Endodermal cell (in vitro differentiated cells): ENCODE measurements around the gene PTPRN2. TPM values are rescaled to one million over a fixed set of nuclear protein-coding genes. Genes with fewer than 3 reads are reported as not detected.

Experiments used
- DNase-seq: peaks from one replicate; pipeline ENCODE4 v3.0.0-alpha.2; 2017
- H3K27ac ChIP-seq: 2 replicates; pipeline ENCODE4 v1.5.1; 2013; ENCODE audit warnings: mild to moderate bottlenecking, low read depth, low read length, moderate library complexity
- H3K27me3 ChIP-seq: 2 replicates; pipeline ENCODE4 v1.6.1; 2013; ENCODE audit warnings: mild to moderate bottlenecking, low read length, moderate library complexity; ENCODE audit not compliant: insufficient read depth, control insufficient read depth, poor library complexity, severe bottlenecking
- H3K36me3 ChIP-seq: 2 replicates; pipeline ENCODE4 v1.7.0; 2013; ENCODE audit warnings: mild to moderate bottlenecking, low read length, moderate library complexity; ENCODE audit not compliant: control insufficient read depth, insufficient read depth
- H3K4me1 ChIP-seq: one replicate; pipeline ENCODE4 v1.7.0; 2013; ENCODE audit warnings: low read length; ENCODE audit not compliant: control insufficient read depth, insufficient read depth
- H3K4me3 ChIP-seq: 2 replicates; pipeline ENCODE4 v1.5.1; 2013; ENCODE audit warnings: mild to moderate bottlenecking, low read length, moderate library complexity
- H3K9ac ChIP-seq: 2 replicates; pipeline ENCODE4 v1.6.1; 2013; ENCODE audit warnings: mild to moderate bottlenecking, low read length, moderate library complexity; ENCODE audit not compliant: poor library complexity, severe bottlenecking; ENCODE audit errors: extremely low read depth
- H3K9me3 ChIP-seq: 2 replicates; pipeline ENCODE4 v1.6.1; 2013; ENCODE audit warnings: mild to moderate bottlenecking, low read length, moderate library complexity; ENCODE audit not compliant: control insufficient read depth
- H3K27ac Mint-ChIP-seq: 2 replicates; pipeline ENCODE4 v1.8.0; 2020; ENCODE audit warnings: mixed read lengths
- H3K27me3 Mint-ChIP-seq: 2 replicates; pipeline ENCODE4 v1.8.0; 2021; ENCODE audit warnings: mild to moderate bottlenecking, mixed read lengths; ENCODE audit not compliant: insufficient read depth
- H3K36me3 Mint-ChIP-seq: 2 replicates; pipeline ENCODE4 v1.8.0; 2020; ENCODE audit warnings: low read depth, mixed read lengths
- H3K4me1 Mint-ChIP-seq: 2 replicates; pipeline ENCODE4 v1.8.0; 2020; ENCODE audit warnings: mixed read lengths
- H3K4me3 Mint-ChIP-seq: 2 replicates; pipeline ENCODE4 v1.8.0; 2020; ENCODE audit warnings: mild to moderate bottlenecking, moderate library complexity, mixed read lengths
- H3K9me3 Mint-ChIP-seq: 2 replicates; pipeline ENCODE4 v1.8.0; 2020; ENCODE audit warnings: mild to moderate bottlenecking, mixed read lengths
- WGBS, 2 experiments: methylation state at CpG; one replicate each; pipeline versions ENCODE4 v1.1.5 to v1.1.7; 2013; ENCODE audit warnings: missing lambda C conversion rate in 2 of 2, mixed read lengths in 1 of 2; ENCODE audit not compliant: insufficient coverage in 1 of 2, insufficient read length in 1 of 2; 5-methylcytosine and 5-hydroxymethylcytosine counted together
- total RNA-seq, 2 donors: library from RNA; stranded (reverse); fragmentation: NEBNext Ultra II Directional in 1 of 2; extraction: Animal tissue kit (Norgen Biotek cat#: 25700) in 1 of 2; gene quantifications; 2 replicates in 1 of 2; 3 replicates in 1 of 2; pipeline ENCODE4 v1.2.1, GENCODE V29; 2021
- TF ChIP-seq, protein P1 (sequence below): fragments of 200-600 bp; sonication (generic); conservative IDR thresholded peaks from 2 replicates; pipeline ENCODE4 v1.5.0; 2021; ENCODE audit warnings: antibody characterized with exemption, mild to moderate bottlenecking

Gene PTPRN2
- total RNA-seq, 2 donors from 2014 or later, result 0.69 to 1.2 TPM

DNA sequence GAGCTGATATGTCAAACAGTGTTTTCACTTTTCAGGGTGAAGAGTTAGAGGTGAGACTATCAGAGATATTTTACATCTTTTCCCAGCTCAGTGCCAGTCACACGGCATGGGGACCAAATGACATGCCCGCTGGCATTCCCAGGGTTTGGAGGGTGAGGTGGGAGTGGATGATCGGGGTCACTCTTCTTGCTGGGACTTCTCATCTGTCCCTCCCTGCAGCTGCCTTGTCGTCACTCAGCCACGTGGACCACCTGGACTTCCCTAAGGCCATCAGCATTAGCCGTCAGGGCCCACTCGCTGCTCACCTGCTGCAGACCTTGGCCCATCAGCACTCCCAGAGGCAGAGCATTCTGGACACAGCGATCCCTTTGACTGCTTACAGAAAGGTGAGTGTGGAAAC is 949.1 kb downstream of the PTPRN2 start:
- H3K27me3 Mint-ChIP-seq, result peaks cover 7% of the 10 kb centered on the region
- peaks cover 31% of the 10 kb centered on the region for H3K9me3 Mint-ChIP-seq
- H3K36me3 Mint-ChIP-seq, result no peaks in the 10 kb centered on the region

DNA sequence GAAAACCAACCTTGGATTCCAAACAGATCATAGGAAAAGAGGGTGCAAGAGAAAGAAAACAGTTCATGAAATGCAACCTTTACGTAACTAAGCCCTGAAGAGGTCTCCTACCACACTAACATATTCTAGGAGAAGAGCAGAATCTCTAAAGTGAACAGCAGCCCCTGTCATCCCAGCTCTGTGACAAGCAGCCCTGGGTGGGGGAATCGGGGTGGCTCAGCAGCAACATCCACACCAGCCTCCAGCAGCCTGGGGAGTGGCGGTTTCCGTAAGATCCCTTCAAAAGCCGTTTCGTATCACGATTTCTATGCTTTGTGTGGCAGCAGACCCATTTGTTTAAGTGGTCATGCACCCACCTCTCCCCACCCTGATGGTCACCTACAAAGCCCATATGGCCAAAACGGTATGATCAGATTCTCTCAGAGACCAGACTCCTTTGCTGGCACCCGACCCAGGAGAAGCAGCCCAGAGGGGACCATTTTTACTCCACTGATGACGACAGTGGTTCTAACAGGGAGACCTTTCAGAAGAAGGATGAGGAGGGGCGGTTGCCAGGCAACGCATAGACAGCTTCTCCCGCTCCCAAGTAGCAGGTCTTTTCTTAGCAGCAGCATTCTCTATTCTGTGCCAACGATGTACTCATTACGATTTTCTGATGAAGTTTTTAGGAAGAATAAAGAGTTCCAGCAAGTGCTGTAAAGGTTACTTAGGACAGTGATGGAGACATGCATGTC is 950.2 kb downstream of the PTPRN2 start:
- no peak overlapping the region for H3K27ac ChIP-seq
- TF ChIP-seq, protein P1, sequence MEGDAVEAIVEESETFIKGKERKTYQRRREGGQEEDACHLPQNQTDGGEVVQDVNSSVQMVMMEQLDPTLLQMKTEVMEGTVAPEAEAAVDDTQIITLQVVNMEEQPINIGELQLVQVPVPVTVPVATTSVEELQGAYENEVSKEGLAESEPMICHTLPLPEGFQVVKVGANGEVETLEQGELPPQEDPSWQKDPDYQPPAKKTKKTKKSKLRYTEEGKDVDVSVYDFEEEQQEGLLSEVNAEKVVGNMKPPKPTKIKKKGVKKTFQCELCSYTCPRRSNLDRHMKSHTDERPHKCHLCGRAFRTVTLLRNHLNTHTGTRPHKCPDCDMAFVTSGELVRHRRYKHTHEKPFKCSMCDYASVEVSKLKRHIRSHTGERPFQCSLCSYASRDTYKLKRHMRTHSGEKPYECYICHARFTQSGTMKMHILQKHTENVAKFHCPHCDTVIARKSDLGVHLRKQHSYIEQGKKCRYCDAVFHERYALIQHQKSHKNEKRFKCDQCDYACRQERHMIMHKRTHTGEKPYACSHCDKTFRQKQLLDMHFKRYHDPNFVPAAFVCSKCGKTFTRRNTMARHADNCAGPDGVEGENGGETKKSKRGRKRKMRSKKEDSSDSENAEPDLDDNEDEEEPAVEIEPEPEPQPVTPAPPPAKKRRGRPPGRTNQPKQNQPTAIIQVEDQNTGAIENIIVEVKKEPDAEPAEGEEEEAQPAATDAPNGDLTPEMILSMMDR, result no peak
- H3K27me3 Mint-ChIP-seq, result peaks cover 7% of the 10 kb centered on the region
- no peaks in the 10 kb centered on the region for H3K36me3 Mint-ChIP-seq
- no peak overlapping the region for H3K4me3 Mint-ChIP-seq
- no peak overlapping the region for H3K4me3 ChIP-seq
- peaks cover 31% of the 10 kb centered on the region for H3K9me3 Mint-ChIP-seq
- no peaks in the 10 kb centered on the region for H3K4me1 ChIP-seq
- DNase-seq, result peak; percentile 21
- H3K27ac Mint-ChIP-seq, result no peak overlapping the region
- H3K27me3 ChIP-seq, result no peaks in the 10 kb centered on the region
- no peak overlapping the region for H3K9ac ChIP-seq
- H3K36me3 ChIP-seq, result no peaks in the 10 kb centered on the region
- 66 to 81% methylated on average over 10 to 15 of the region's 15 CpGs for WGBS, 2 experiments
- peaks cover 87% of the 10 kb centered on the region for H3K9me3 ChIP-seq
- H3K4me1 Mint-ChIP-seq, result no peaks in the 10 kb centered on the region

More for the DNA sequence above, 949.1 kb downstream of the PTPRN2 start:
- Histone ChIP-seq H3K27ac (no peak overlapping the region), H3K4me1 (no peaks in the 10 kb centered on the region), H3K4me3 (no peak overlapping the region), H3K9ac (no peak overlapping the region), H3K27me3 (no peaks in the 10 kb centered on the region), H3K9me3 (peaks cover 96% of the 10 kb centered on the region), H3K36me3 (no peaks in the 10 kb centered on the region)
- 56 to 78% methylated on average over 6 to 8 of the region's 8 CpGs for WGBS, 2 experiments
- Mint-ChIP-seq H3K27ac (no peak overlapping the region), H3K4me1 (no peaks in the 10 kb centered on the region), H3K4me3 (no peak overlapping the region)
- DNase-seq, result peak; percentile 28
- TF ChIP-seq, protein P1, result no peak

DNA sequence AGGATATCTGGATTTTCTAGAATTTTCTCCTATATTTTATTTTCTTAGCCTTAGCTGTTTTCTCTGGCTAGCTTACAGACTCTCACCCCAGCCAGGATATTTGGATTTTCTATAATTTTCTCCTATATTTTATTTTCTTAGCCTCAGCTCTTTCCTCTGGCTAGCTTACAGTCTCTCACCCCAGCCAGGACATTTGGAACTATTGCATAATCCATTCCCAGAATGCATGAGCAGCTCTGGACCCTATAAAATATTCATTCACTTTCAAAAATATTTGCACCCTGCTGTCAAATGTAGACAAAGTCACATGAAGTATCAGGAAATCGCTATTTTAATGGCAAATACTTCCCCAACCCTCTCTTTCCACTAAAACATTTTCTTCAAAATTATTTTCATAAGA is 952.0 kb downstream of the PTPRN2 start:
- no peaks in the 10 kb centered on the region for H3K27me3 ChIP-seq
- peaks cover 15% of the 10 kb centered on the region for H3K9me3 Mint-ChIP-seq
- peaks cover 75% of the 10 kb centered on the region for H3K9me3 ChIP-seq
- no peak for DNase-seq
- TF ChIP-seq, protein P1, result no peak
- H3K27ac Mint-ChIP-seq, result no peak overlapping the region
- no peaks in the 10 kb centered on the region for H3K4me1 Mint-ChIP-seq
- H3K9ac ChIP-seq, result no peak overlapping the region
- no peak overlapping the region for H3K4me3 Mint-ChIP-seq
- H3K27ac ChIP-seq, result no peak overlapping the region
- WGBS, 2 experiments, result 11 to 20% methylated on average over 1 of the region's 1 CpG
- H3K27me3 Mint-ChIP-seq, result peaks cover 7% of the 10 kb centered on the region
- H3K36me3 ChIP-seq, result no peaks in the 10 kb centered on the region
- no peaks in the 10 kb centered on the region for H3K36me3 Mint-ChIP-seq
- H3K4me1 ChIP-seq, result no peaks in the 10 kb centered on the region
- no peak overlapping the region for H3K4me3 ChIP-seq
